Mesenchymal stem cell (in vitro differentiated cells and primary cell): Measurements from ENCODE around the gene IRX4.

Source experiments
- DNase-seq: peaks from one replicate; pipeline ENCODE4 v3.0.0-alpha.2; 2013
- H2AFZ ChIP-seq: one replicate; pipeline ENCODE4 v1.6.1; 2013; ENCODE audit warnings: low read depth, mild to moderate bottlenecking, control low read depth, inconsistent platforms, low read length, moderate library complexity
- H2AK5ac ChIP-seq: 2 replicates; pipeline ENCODE4 v1.6.1; 2013; ENCODE audit warnings: low read length, moderate library complexity, mild to moderate bottlenecking, inconsistent platforms; ENCODE audit not compliant: severe bottlenecking
- H2BK120ac ChIP-seq: one replicate; pipeline ENCODE4 v1.6.1; 2013; ENCODE audit warnings: low read depth, mild to moderate bottlenecking, inconsistent platforms, low read length, moderate library complexity
- H2BK12ac ChIP-seq, 2 experiments: one replicate each; pipeline ENCODE4 v1.6.1; 2013; ENCODE audit warnings: inconsistent platforms in 2 of 2, low read length in 2 of 2, mild to moderate bottlenecking in 2 of 2, moderate library complexity in 2 of 2, control low read depth in 1 of 2
- H2BK15ac ChIP-seq: one replicate; pipeline ENCODE4 v1.6.1; 2013; ENCODE audit warnings: mild to moderate bottlenecking, low read depth, inconsistent platforms; ENCODE audit not compliant: poor library complexity, severe bottlenecking
- H2BK5ac ChIP-seq: 2 replicates; pipeline ENCODE4 v1.6.1; 2013; ENCODE audit warnings: low read depth, mild to moderate bottlenecking, low read length, control low read depth, inconsistent platforms; ENCODE audit not compliant: poor library complexity, severe bottlenecking
- H3K14ac ChIP-seq, 2 experiments: one replicate each; pipeline ENCODE4 v1.6.1; 2013; ENCODE audit warnings: inconsistent platforms in 2 of 2, low read length in 2 of 2, control low read depth in 1 of 2, mild to moderate bottlenecking in 1 of 2, moderate library complexity in 1 of 2
- H3K18ac ChIP-seq, 2 experiments: one replicate each; pipeline ENCODE4 v1.6.1; 2013; ENCODE audit warnings: inconsistent platforms in 2 of 2, low read length in 2 of 2, control low read depth in 1 of 2, low read depth in 1 of 2, mild to moderate bottlenecking in 1 of 2
- H3K23ac ChIP-seq, 2 experiments: one replicate each; pipeline ENCODE4 v1.6.1; 2013; ENCODE audit warnings: inconsistent platforms in 2 of 2, low read length in 2 of 2, mild to moderate bottlenecking in 2 of 2, moderate library complexity in 2 of 2, control low read depth in 1 of 2
- H3K27ac ChIP-seq: 2 replicates; pipeline ENCODE4 v1.5.1; 2013; ENCODE audit warnings: mild to moderate bottlenecking, moderate library complexity, low read length, control low read depth, inconsistent platforms; ENCODE audit not compliant: poor library complexity, severe bottlenecking
- H3K27me3 ChIP-seq, 2 experiments: 2 replicates each; pipeline versions ENCODE4 v1.6.1 to v1.7.0; 2013; ENCODE audit warnings: low read length in 2 of 2, mild to moderate bottlenecking in 2 of 2, moderate library complexity in 2 of 2, control low read depth in 1 of 2, inconsistent platforms in 1 of 2; ENCODE audit not compliant: control insufficient read depth in 1 of 2, insufficient read depth in 1 of 2
- H3K36me3 ChIP-seq, 2 experiments: 2 replicates each; pipeline versions ENCODE4 v1.6.1 to v1.7.0; 2013; ENCODE audit warnings: low read length in 2 of 2, control low read depth in 1 of 2, inconsistent platforms in 1 of 2, low read depth in 1 of 2, mild to moderate bottlenecking in 1 of 2; ENCODE audit not compliant: insufficient read depth in 2 of 2, control insufficient read depth in 1 of 2
- H3K4ac ChIP-seq, 2 experiments: one replicate each; pipeline ENCODE4 v1.6.1; 2013; ENCODE audit warnings: inconsistent platforms in 2 of 2, low read length in 2 of 2, mild to moderate bottlenecking in 2 of 2, moderate library complexity in 2 of 2, control low read depth in 1 of 2, low read depth in 1 of 2
- H3K4me1 ChIP-seq: 2 replicates; pipeline ENCODE4 v1.6.1; 2013; ENCODE audit warnings: low read depth, low read length, control low read depth; ENCODE audit not compliant: control insufficient read depth, insufficient read depth
- H3K4me2 ChIP-seq: 2 replicates; pipeline ENCODE4 v1.6.1; 2013; ENCODE audit warnings: low read length, mild to moderate bottlenecking, inconsistent platforms; ENCODE audit not compliant: poor library complexity, severe bottlenecking
- H3K4me3 ChIP-seq, 2 experiments: 2 replicates each; pipeline versions ENCODE4 v1.5.1 to v1.7.0; 2013; ENCODE audit warnings: low read length in 2 of 2, mild to moderate bottlenecking in 2 of 2, control low read depth in 1 of 2, low read depth in 1 of 2; ENCODE audit not compliant: insufficient read depth in 1 of 2
- H3K79me1 ChIP-seq: replicated peaks from 2 replicates; pipeline ENCODE4 v1.6.1; 2013; ENCODE audit warnings: mild to moderate bottlenecking, control low read depth, low read length, inconsistent platforms; ENCODE audit not compliant: poor library complexity, severe bottlenecking
- H3K9ac ChIP-seq: 2 replicates; pipeline ENCODE4 v1.7.0; 2013; ENCODE audit warnings: mild to moderate bottlenecking, low read length, moderate library complexity
- H3K9me3 ChIP-seq: 2 replicates; pipeline ENCODE4 v1.7.0; 2013; ENCODE audit warnings: mild to moderate bottlenecking, low read length; ENCODE audit not compliant: control insufficient read depth
- H4K8ac ChIP-seq: one replicate; pipeline ENCODE4 v1.6.1; 2013; ENCODE audit warnings: inconsistent platforms, mild to moderate bottlenecking, low read length, moderate library complexity
- H4K91ac ChIP-seq: one replicate; pipeline ENCODE4 v1.6.1; 2013; ENCODE audit warnings: mild to moderate bottlenecking, low read length, inconsistent platforms
- WGBS: methylation state at CpG from one replicate; pipeline ENCODE4 v1.1.7; 2013; ENCODE audit warnings: mixed read lengths; 5-methylcytosine and 5-hydroxymethylcytosine counted together

The IRX4 gene

DNA sequence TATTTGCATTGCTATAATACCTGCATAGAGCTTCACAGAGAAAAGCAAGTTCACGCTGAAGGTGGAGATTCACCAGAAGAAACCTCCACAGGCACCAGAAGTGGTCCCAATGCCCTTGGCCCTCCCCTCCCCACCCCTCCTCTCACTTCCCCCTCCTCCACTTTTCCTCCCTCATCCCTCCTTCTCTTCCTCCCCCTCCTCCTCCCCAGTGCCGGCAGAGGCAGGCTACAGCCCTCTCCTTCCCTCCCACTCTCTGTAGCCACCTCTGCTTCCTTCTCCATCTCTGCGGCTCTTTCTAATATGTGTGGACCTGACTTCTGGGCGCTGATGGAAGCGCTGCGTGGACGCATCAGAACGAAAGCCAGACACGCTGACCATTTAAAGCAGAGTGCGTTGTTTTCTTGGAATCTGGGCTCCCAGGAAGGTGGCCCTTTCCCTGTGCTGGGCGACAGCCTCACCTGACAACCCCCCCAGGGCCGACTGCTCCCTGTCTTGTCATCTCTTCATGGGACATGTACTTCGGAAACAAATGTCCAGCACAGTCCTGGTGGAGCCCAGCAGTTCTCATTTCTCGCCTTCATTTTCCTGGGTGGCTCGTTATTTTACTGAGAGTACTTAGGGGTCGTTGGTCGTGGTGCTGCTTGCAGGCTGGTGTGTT lies 52.0 kb downstream of the IRX4 start:
- peaks cover 2% of the 10 kb centered on the region for H3K4me1 ChIP-seq
- no peak overlapping the region for H2BK5ac ChIP-seq
- no peak overlapping the region for H3K4me2 ChIP-seq
- H3K9me3 ChIP-seq, result no peaks in the 10 kb centered on the region
- no peak overlapping the region for H3K27ac ChIP-seq
- H3K9ac ChIP-seq, result no peak overlapping the region
- no peak overlapping the region for H3K14ac ChIP-seq
- 84% methylated on average over 17 of the region's 17 CpGs for WGBS
- H3K79me1 ChIP-seq, result no peaks in the 10 kb centered on the region
- peaks cover 22 to 44% of the 10 kb centered on the region in 2 experiments for H3K27me3 ChIP-seq
- H4K8ac ChIP-seq, result no peak overlapping the region
- H2AK5ac ChIP-seq, result no peak overlapping the region
- no peak overlapping the region for H2BK12ac ChIP-seq
- H3K4ac ChIP-seq, result no peak overlapping the region
- no peak overlapping the region for H2BK15ac ChIP-seq
- no peak overlapping the region for H3K4me3 ChIP-seq
- H2AFZ ChIP-seq, result no peak overlapping the region
- no peak overlapping the region for H3K23ac ChIP-seq
- H2BK120ac ChIP-seq, result no peak overlapping the region
- no peak for DNase-seq
- no peak overlapping the region for H3K18ac ChIP-seq
- no peak overlapping the region for H4K91ac ChIP-seq
- H3K36me3 ChIP-seq, result peaks cover 17% of the 10 kb centered on the region in 2 experiments

GRCh38 chr5:1827886-1828397 lies 54.8 kb downstream of the IRX4 start:
- H4K8ac ChIP-seq, result no peak overlapping the region
- no peak overlapping the region for H2BK12ac ChIP-seq
- no peak overlapping the region for H3K23ac ChIP-seq
- no peak overlapping the region for H3K14ac ChIP-seq
- H2BK120ac ChIP-seq, result no peak overlapping the region
- no peak overlapping the region for H3K27ac ChIP-seq
- no peak overlapping the region for H2BK5ac ChIP-seq
- WGBS, result 47% methylated on average over 29 of the region's 39 CpGs
- H3K9me3 ChIP-seq, result no peaks in the 10 kb centered on the region
- DNase-seq, result no peak
- H2AK5ac ChIP-seq, result no peak overlapping the region
- H4K91ac ChIP-seq, result no peak overlapping the region
- no peak overlapping the region for H3K4me2 ChIP-seq
- H2AFZ ChIP-seq, result no peak overlapping the region
- H3K4me1 ChIP-seq, result peaks cover 2% of the 10 kb centered on the region
- H3K18ac ChIP-seq, result no peak overlapping the region
- H2BK15ac ChIP-seq, result no peak overlapping the region
- H3K4me3 ChIP-seq, result no peak overlapping the region
- no peak overlapping the region for H3K4ac ChIP-seq
- peaks cover 5 to 17% of the 10 kb centered on the region in 2 experiments for H3K27me3 ChIP-seq
- H3K79me1 ChIP-seq, result peaks cover 10% of the 10 kb centered on the region
- H3K36me3 ChIP-seq, result peaks cover 33 to 41% of the 10 kb centered on the region in 2 experiments
- no peak overlapping the region for H3K9ac ChIP-seq
